Activated CD8-positive, alpha-beta memory T cell treated with anti-CD3 and anti-CD28 coated beads for 4 hours (primary cell): ENCODE results near the gene FBL.
"Not testable (repeated sequence)": the region's sequence is repeated elsewhere in the genome, so short reads cannot be mapped to it uniquely, and the experiment has no call there.

Experiments
- DNase-seq, 2 donors: peaks; one replicate each; pipeline ENCODE4 v3.0.0-alpha.2; 2020; ENCODE audit warnings: low read depth in 2 of 2

The FBL gene

GRCh38 chr19:39824143-39825092 is 21.8 kb downstream of the FBL start:
- peak; percentile 64 to 72 for DNase-seq

- no peak for DNase-seq
These were observed 22.5 kb downstream of the FBL start for GRCh38 chr19:39823686-39824085.

GRCh38 chr19:39820696-39821095 is 25.5 kb downstream of the FBL start:
- DNase-seq, result no peak

- DNase-seq, result no peak
These were observed 26.4 kb downstream of the FBL start for GRCh38 chr19:39819786-39820185.

- DNase-seq, result no peak
These were observed 27.5 kb downstream of the FBL start for GRCh38 chr19:39818626-39819097.

GRCh38 chr19:39817888-39818561 is 28.2 kb downstream of the FBL start:
- no peak for DNase-seq

GRCh38 chr19:39816287-39817048 is 29.7 kb downstream of the FBL start:
- no peak for DNase-seq

- no peak for DNase-seq
These were observed 31.6 kb downstream of the FBL start for GRCh38 chr19:39814595-39814994.

GRCh38 chr19:39814111-39814510 is 32.1 kb downstream of the FBL start:
- not testable (repeated sequence) for DNase-seq

- no peak for DNase-seq
These were observed 32.8 kb downstream of the FBL start for GRCh38 chr19:39813264-39813993.

- DNase-seq, result no peak
These were observed 35.1 kb downstream of the FBL start for GRCh38 chr19:39811064-39811463.

- no peak for DNase-seq
These were observed 35.8 kb downstream of the FBL start for GRCh38 chr19:39810424-39810823.

GRCh38 chr19:39809368-39809767 is 36.8 kb downstream of the FBL start:
- no peak for DNase-seq

GRCh38 chr19:39808688-39809087 is 37.5 kb downstream of the FBL start:
- not testable (repeated sequence) for DNase-seq

- no peak for DNase-seq
These were observed 38.3 kb downstream of the FBL start for GRCh38 chr19:39807846-39808364.

GRCh38 chr19:39805104-39805503 is 41.1 kb downstream of the FBL start:
- DNase-seq, result no peak

GRCh38 chr19:39802958-39803357 is 43.2 kb downstream of the FBL start:
- no peak for DNase-seq

- DNase-seq, result no peak
These were observed 49.1 kb downstream of the FBL start for GRCh38 chr19:39797083-39797482.

- no peak for DNase-seq
These were observed 50.1 kb downstream of the FBL start for GRCh38 chr19:39796000-39796498.

- no peak for DNase-seq
These were observed 51.2 kb downstream of the FBL start for GRCh38 chr19:39795001-39795400.

GRCh38 chr19:39792999-39793546 is 53.1 kb downstream of the FBL start:
- peak; percentile 43 to 44 for DNase-seq
